K562 (cell line): Measurements from ENCODE around the gene ZNF516. TPM values are rescaled to one million over a fixed set of nuclear protein-coding genes. Genes with fewer than 3 reads are reported as not detected.

Experiments
- ARID2 ChIP-seq: fragments of 450-650 bp; IDR thresholded peaks from 2 replicates; pipeline ENCODE4 v1.6.1; 2017; ENCODE audit warnings: antibody characterized with exemption, mild to moderate bottlenecking
- BCLAF1 ChIP-seq, 2 experiments: fragments of 450-650 bp in 1 of 2; IDR thresholded peaks; 2 replicates each; pipeline ENCODE4 v1.6.1; 2011 to 2017; ENCODE audit warnings: low read depth in 2 of 2, antibody characterized with exemption in 1 of 2, borderline replicate concordance in 1 of 2, low read length in 1 of 2, mild to moderate bottlenecking in 1 of 2, mixed read lengths in 1 of 2; ENCODE audit not compliant: control insufficient read depth in 1 of 2
- BRD9 ChIP-seq: fragments of 450-650 bp; IDR thresholded peaks from 2 replicates; pipeline ENCODE4 v1.6.1; 2018; ENCODE audit warnings: low read depth; ENCODE audit not compliant: partially characterized antibody
- BRF1 ChIP-seq: IDR thresholded peaks from 3 replicates; pipeline ENCODE4 v1.6.1; 2011; ENCODE audit warnings: borderline replicate concordance, mild to moderate bottlenecking; ENCODE audit not compliant: insufficient read length; ENCODE audit errors: extremely low read depth
- GABPB1 ChIP-seq: sonication (generic); formaldehyde crosslinking; IDR thresholded peaks from 2 replicates; pipeline ENCODE4 v1.8.0; 2022; ENCODE audit warnings: mild to moderate bottlenecking, missing genetic modification reagents
- HLTF ChIP-seq: fragments of 450-650 bp; IDR thresholded peaks from 2 replicates; pipeline ENCODE4 v1.6.1; 2016
- JUN ChIP-seq, 2 experiments: sonication (generic) in 1 of 2; formaldehyde crosslinking in 1 of 2; IDR thresholded peaks; 2 replicates each; pipeline versions ENCODE4 v1.6.1 to v1.8.0; 2012 to 2022; ENCODE audit warnings: borderline replicate concordance in 2 of 2, mild to moderate bottlenecking in 2 of 2, improper control_type of control experiment in 1 of 2, low read depth in 1 of 2, low read length in 1 of 2, missing genetic modification reagents in 1 of 2
- NFE2 ChIP-seq: IDR thresholded peaks from 2 replicates; pipeline ENCODE4 v1.6.1; 2014; ENCODE audit warnings: antibody characterized with exemption, low read depth
- NFIX ChIP-seq: fragments of 250-450 bp; sonication (Bioruptor Pico); IDR thresholded peaks from 2 replicates; pipeline ENCODE4 v1.4.0; 2020; ENCODE audit warnings: low read depth, mild to moderate bottlenecking, moderate library complexity
- NRF1 ChIP-seq, 2 experiments: fragments of 450-650 bp; IDR thresholded peaks in 1 of 2; conservative IDR thresholded peaks in 1 of 2; 2 replicates each; pipeline ENCODE4 v1.6.1; 2014; ENCODE audit warnings: mild to moderate bottlenecking in 2 of 2
- OTX1 ChIP-seq: fragments of 450-650 bp; formaldehyde crosslinking; IDR thresholded peaks from 2 replicates; pipeline ENCODE4 v1.4.0; 2022; ENCODE audit warnings: mild to moderate bottlenecking
- PBX2 ChIP-seq, 2 experiments: IDR thresholded peaks in 1 of 2; conservative IDR thresholded peaks in 1 of 2; 2 replicates each; pipeline ENCODE4 v1.6.1; 2016; ENCODE audit warnings: low read depth in 2 of 2, mild to moderate bottlenecking in 1 of 2, missing compliant biosample characterization in 1 of 2, missing genetic modification characterization in 1 of 2, moderate library complexity in 1 of 2
- SLC30A9 ChIP-seq: fragments of 250-450 bp; sonication (Bioruptor Pico); IDR thresholded peaks from 2 replicates; pipeline ENCODE4 v1.8.0; 2022; ENCODE audit warnings: mild to moderate bottlenecking, moderate library complexity
- ZMIZ1 ChIP-seq, 2 experiments: fragments of 150-350 bp in 1 of 2; IDR thresholded peaks; 2 replicates each; pipeline ENCODE4 v1.6.1; 2012 to 2016; ENCODE audit warnings: low read depth in 2 of 2, low read length in 2 of 2, mild to moderate bottlenecking in 1 of 2, moderate library complexity in 1 of 2
- ZNF263 ChIP-seq: sonication (generic); formaldehyde crosslinking; IDR thresholded peaks from 2 replicates; pipeline ENCODE4 v1.8.0; 2022; ENCODE audit warnings: mild to moderate bottlenecking, missing genetic modification reagents, borderline replicate concordance
- ZNF449 ChIP-seq: fragments of 250-450 bp; sonication (Bioruptor Pico); IDR thresholded peaks from 2 replicates; pipeline ENCODE4 v1.8.0; 2022; ENCODE audit warnings: moderate library complexity, mild to moderate bottlenecking, inconsistent platforms
- polyA plus RNA-seq, 8 experiments: library from polyadenylated mRNA; depleted of rRNA in 4 of 8; stranded (reverse) in 5 of 8; unstranded in 3 of 8; fragments of >200 nt; fragmentation: Nextera tagmentation in 2 of 8; fragmentation: Illumina TruSeq in 1 of 8; extraction: Ambion mirVana in 2 of 8; extraction: Trizol in 1 of 8; gene quantifications; 2 replicates each; pipeline versions ENCODE4 v1.2.1 to v1.2.3, GENCODE V29; 2011 to 2014; ENCODE audit warnings: inconsistent platforms in 1 of 8, missing spikeins in 1 of 8
- total RNA-seq, 7 experiments: library from RNA; depleted of rRNA in 6 of 7; stranded (reverse); fragments of >200 nt in 6 of 7; fragmentation: Illumina TruSeq in 2 of 7; extraction: Trizol in 2 of 7; gene quantifications; 2 replicates each; pipeline versions ENCODE4 v1.2.1 to v1.2.3, GENCODE V29; 2011 to 2021; ENCODE audit warnings: low replicate concordance in 1 of 7

The ZNF516 gene
- total and polyA plus RNA-seq, 9 of the 15 experiments (the other 6 are each of a cell fraction or from before 2014, with no cell fraction given), result 0.04 to 0.20 (median 0.08) TPM; not detected in 3

GRCh38 chr18:76492669-76493212 lies 2.3 kb downstream of the ZNF516 start (continued):
- peak; percentile 89 to 90 for TF ChIP-seq NRF1 (conservative IDR thresholded peaks at IDR 0.05 in 1 of 2, IDR thresholded peaks at IDR 0.05 in 1 of 2)
- no peak for TF ChIP-seq NFIX (CRISPR knock-in tag)
- no peak for TF ChIP-seq OTX1 (CRISPR knock-in tag)
- no peak for TF ChIP-seq ZMIZ1 (IDR thresholded peaks at IDR 0.05; ENCODE audit: low read depth in 2 of 2, low read length in 2 of 2)
- TF ChIP-seq JUN (IDR thresholded peaks at IDR 0.05; ENCODE audit: borderline replicate concordance, low read depth, low read length), result no peak
- TF ChIP-seq JUN (CRISPR knock-in tag; IDR thresholded peaks at IDR 0.05; ENCODE audit: borderline replicate concordance), result no peak
- TF ChIP-seq HLTF, result no peak
- TF ChIP-seq ZNF263 (CRISPR knock-in tag), result no peak
- TF ChIP-seq NFE2, result no peak
- no peak for TF ChIP-seq BRF1
- peak; percentile 72 for TF ChIP-seq PBX2 (CRISPR knock-in tag; IDR thresholded peaks at IDR 0.05; ENCODE audit: low read depth)
- TF ChIP-seq PBX2 (tag; conservative IDR thresholded peaks at IDR 0.05; ENCODE audit: low read depth), result peak; percentile 96
- TF ChIP-seq BRD9, result no peak
- no peak for TF ChIP-seq SLC30A9 (CRISPR knock-in tag)
- no peak for TF ChIP-seq BCLAF1 (IDR thresholded peaks at IDR 0.05; ENCODE audit: borderline replicate concordance in 1 of 2, control insufficient read depth in 1 of 2, low read depth in 2 of 2, low read length in 1 of 2)
- no peak for TF ChIP-seq ZNF449 (CRISPR knock-in tag)
- no peak for TF ChIP-seq GABPB1 (CRISPR knock-in tag)
- TF ChIP-seq ARID2, result no peak
